ENCODE results near the gene SRF.

SRF gene

GRCh38 chr6:43183441-43183840 lies 12.4 kb downstream of the SRF start:
- no peak for TF ChIP-seq POLR2AphosphoS5 (IDR thresholded peaks at IDR 0.05; ENCODE audit: low read depth, low read length)
- TF ChIP-seq TAF1 (IDR thresholded peaks at IDR 0.05; ENCODE audit: borderline replicate concordance, insufficient read depth, low read length): no peak
- TF ChIP-seq REST (IDR thresholded peaks at IDR 0.05; ENCODE audit: insufficient read depth in 1 of 2, low read depth in 2 of 2, low read length in 2 of 2): no peak
- no peak for TF ChIP-seq FOXP2 (optimal IDR thresholded peaks at IDR 0.05; ENCODE audit: borderline replicate concordance, extremely low read depth, extremely low read length, insufficient read depth)
- TF ChIP-seq SIN3A (IDR thresholded peaks at IDR 0.05; ENCODE audit: borderline replicate concordance, insufficient read depth, low read length): no peak

- no peak for TF ChIP-seq TAF1 (IDR thresholded peaks at IDR 0.05; ENCODE audit: borderline replicate concordance, insufficient read depth, low read length)
- TF ChIP-seq REST (IDR thresholded peaks at IDR 0.05; ENCODE audit: insufficient read depth in 1 of 2, low read depth in 2 of 2, low read length in 2 of 2): no peak
- TF ChIP-seq SIN3A (IDR thresholded peaks at IDR 0.05; ENCODE audit: borderline replicate concordance, insufficient read depth, low read length): no peak
- no peak for TF ChIP-seq FOXP2 (optimal IDR thresholded peaks at IDR 0.05; ENCODE audit: borderline replicate concordance, extremely low read depth, extremely low read length, insufficient read depth)
- no peak for TF ChIP-seq POLR2AphosphoS5 (IDR thresholded peaks at IDR 0.05; ENCODE audit: low read depth, low read length)
Measured at GRCh38 chr6:43184268-43184985, 13.4 kb downstream of the SRF start.

- TF ChIP-seq POLR2AphosphoS5 (IDR thresholded peaks at IDR 0.05; ENCODE audit: low read depth, low read length) (no peak), FOXP2 (optimal IDR thresholded peaks at IDR 0.05; ENCODE audit: borderline replicate concordance, extremely low read depth, extremely low read length, insufficient read depth) (no peak), REST (IDR thresholded peaks at IDR 0.05; ENCODE audit: insufficient read depth in 1 of 2, low read depth in 2 of 2, low read length in 2 of 2) (no peak), TAF1 (IDR thresholded peaks at IDR 0.05; ENCODE audit: borderline replicate concordance, insufficient read depth, low read length) (no peak), SIN3A (IDR thresholded peaks at IDR 0.05; ENCODE audit: borderline replicate concordance, insufficient read depth, low read length) (no peak)
Measured at GRCh38 chr6:43185391-43185985, 14.4 kb downstream of the SRF start.

- TF ChIP-seq SIN3A (IDR thresholded peaks at IDR 0.05; ENCODE audit: borderline replicate concordance, insufficient read depth, low read length): no peak
- no peak for TF ChIP-seq POLR2AphosphoS5 (IDR thresholded peaks at IDR 0.05; ENCODE audit: low read depth, low read length)
- TF ChIP-seq REST (IDR thresholded peaks at IDR 0.05; ENCODE audit: insufficient read depth in 1 of 2, low read depth in 2 of 2, low read length in 2 of 2): no peak
- TF ChIP-seq FOXP2 (optimal IDR thresholded peaks at IDR 0.05; ENCODE audit: borderline replicate concordance, extremely low read depth, extremely low read length, insufficient read depth): no peak
- TF ChIP-seq TAF1 (IDR thresholded peaks at IDR 0.05; ENCODE audit: borderline replicate concordance, insufficient read depth, low read length): no peak
Measured at GRCh38 chr6:43186019-43186418, 14.9 kb downstream of the SRF start.
